ENCODE data around the gene STXBP3.

The STXBP3 gene

DNA sequence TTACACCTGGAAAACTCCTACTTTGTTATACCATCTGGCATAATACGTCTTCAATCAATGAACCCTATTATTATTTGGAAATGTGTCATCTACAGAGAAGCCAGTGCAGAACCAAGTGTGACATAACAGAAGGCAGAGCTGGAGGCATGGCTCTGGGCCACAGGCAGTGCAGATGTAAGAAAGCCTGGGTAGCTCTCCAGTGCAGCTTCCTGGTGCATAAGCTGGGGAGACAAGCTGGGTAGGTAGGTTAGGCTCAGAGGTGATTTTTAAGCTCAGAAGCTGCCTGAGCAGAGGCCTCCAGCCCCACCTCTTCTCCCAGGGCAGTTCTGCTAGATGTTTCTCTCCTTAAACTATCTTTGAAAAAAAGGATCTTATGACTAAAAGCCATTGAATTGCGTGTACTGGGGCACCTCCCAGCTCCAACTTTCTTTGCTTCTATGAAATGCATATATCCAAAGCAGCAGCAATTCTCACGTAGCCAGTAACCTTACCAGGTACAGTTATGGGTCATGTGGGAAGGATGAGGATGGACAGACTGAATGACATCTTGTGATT lies 79.7 kb downstream of the STXBP3 start:
- DNase-seq (ENCODE audit: low read depth): no peak
- TF ChIP-seq, protein P1, sequence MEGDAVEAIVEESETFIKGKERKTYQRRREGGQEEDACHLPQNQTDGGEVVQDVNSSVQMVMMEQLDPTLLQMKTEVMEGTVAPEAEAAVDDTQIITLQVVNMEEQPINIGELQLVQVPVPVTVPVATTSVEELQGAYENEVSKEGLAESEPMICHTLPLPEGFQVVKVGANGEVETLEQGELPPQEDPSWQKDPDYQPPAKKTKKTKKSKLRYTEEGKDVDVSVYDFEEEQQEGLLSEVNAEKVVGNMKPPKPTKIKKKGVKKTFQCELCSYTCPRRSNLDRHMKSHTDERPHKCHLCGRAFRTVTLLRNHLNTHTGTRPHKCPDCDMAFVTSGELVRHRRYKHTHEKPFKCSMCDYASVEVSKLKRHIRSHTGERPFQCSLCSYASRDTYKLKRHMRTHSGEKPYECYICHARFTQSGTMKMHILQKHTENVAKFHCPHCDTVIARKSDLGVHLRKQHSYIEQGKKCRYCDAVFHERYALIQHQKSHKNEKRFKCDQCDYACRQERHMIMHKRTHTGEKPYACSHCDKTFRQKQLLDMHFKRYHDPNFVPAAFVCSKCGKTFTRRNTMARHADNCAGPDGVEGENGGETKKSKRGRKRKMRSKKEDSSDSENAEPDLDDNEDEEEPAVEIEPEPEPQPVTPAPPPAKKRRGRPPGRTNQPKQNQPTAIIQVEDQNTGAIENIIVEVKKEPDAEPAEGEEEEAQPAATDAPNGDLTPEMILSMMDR (IDR thresholded peaks at IDR 0.05; ENCODE audit: low read length, missing control alignments): no peak
- H3K4me3 ChIP-seq (replicated peaks; ENCODE audit: low read depth, low read length): no peak overlapping the region

DNA sequence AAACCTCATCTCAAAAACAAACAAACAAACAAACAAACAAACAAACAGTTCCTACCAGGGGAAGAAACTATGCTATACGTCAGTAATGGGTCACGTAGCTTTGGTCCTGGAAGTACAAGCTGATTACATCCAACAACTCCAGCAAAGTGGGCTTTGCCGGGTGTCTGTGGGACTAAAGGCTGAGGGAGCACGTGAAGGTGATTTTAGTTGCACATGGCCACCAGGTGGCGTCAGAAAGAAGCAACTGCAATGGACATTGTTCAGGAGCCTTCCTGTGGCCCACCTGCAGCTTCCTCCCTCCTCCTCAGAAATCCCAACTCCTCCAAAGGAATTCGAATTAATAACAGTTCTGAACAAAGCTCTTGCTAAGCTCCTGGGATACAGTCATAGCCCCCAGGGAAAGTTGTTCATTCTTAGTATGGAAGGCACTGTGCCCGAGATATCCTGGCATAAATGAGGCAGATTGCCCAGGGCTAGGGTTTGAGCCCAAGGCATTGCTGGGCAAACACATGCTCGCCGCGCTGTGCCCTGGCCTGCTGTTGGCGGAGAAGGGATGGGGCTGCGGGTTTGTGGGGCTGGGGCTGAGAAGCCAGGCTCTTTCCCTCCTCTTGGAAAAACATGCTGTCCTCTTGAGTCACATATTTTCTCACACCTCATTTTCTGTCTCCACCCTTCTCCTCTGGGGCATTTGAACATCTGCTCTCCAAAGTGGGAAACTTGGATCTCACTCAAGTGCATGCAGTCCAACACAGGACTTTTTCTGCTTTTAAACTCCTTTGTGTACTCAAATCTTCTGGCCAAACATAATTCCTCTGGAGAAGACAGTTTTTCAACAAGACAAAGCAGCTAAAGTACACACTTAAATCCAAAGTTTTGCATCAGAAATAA lies 81.8 kb downstream of the STXBP3 start:
- no peak overlapping the region for H3K4me3 ChIP-seq (replicated peaks; ENCODE audit: low read depth, low read length)
- TF ChIP-seq, protein P1 (IDR thresholded peaks at IDR 0.05; ENCODE audit: low read length, missing control alignments): peak; percentile 73
- peak; percentile 85 for DNase-seq (ENCODE audit: low read depth)

GRCh38 chr1:108829498-108829916 lies 83.0 kb downstream of the STXBP3 start:
- TF ChIP-seq, protein P1 (IDR thresholded peaks at IDR 0.05; ENCODE audit: low read length, missing control alignments): no peak
- no peak overlapping the region for H3K4me3 ChIP-seq (replicated peaks; ENCODE audit: low read depth, low read length)
- no peak for DNase-seq (ENCODE audit: low read depth)

DNA sequence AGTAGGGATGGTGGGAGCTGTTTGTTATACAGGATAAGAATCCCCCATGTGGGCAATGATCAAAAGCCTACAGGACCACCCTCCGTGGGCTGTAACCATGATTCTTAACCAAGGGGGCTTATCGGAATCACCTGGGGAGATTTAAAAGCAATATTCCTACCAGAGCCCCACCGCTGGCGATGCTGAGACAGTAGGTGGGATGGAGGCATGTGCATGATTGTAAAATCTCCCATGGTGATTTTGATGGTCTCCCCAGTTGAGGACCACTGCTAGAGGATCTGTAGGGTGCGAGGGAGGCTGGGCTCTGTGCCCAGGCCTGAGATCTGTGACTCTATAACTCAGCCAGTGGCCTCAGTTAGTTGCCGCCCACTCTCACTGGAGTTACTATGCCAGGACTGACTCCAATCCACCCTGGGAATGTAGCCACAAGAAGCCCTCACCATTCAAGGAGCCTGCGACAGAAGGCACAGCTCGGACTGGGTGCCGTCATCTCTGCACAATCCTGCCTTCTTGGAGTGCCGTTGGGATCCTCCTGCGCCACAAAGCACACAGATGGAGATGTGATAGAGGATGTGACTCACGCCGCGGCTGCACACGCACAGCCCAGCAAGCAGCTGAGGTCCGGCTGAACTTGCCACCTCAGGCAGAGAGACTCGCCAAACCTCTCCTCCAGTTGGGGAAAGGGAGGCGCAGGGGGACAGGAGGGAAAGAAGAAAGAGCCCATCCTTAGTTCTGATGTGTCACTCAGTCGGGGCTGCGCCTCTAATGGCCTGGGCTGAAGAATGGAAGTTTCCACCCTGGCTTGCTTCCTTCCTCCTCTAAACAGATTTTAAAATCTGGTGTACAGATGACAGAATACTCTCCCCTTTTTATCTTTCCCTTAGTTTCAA lies 83.9 kb downstream of the STXBP3 start:
- peak overlapping the region; percentile 26 for H3K4me3 ChIP-seq (replicated peaks; ENCODE audit: low read depth, low read length)
- peak; percentile 96 for DNase-seq (ENCODE audit: low read depth)
- TF ChIP-seq, protein P1 (IDR thresholded peaks at IDR 0.05; ENCODE audit: low read length, missing control alignments): no peak

DNA sequence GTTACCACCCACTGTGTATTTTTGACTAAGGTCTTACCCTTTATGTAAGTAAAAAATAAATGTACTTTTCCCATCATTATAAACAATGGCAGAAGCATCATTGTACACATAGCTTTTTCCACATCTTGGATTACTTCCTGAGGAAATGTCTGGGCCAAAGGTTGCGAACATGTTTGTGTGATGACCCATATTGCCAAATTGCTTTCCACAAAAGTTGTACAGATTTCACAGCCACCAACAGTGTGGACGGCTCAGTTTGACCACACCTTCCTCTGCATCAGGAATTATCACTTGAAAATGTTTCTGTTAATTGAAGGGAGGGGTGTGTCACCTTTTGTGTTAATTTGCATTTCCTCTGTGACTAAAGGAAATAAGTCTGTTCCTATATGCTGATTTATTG lies 84.8 kb downstream of the STXBP3 start:
- TF ChIP-seq, protein P1 (IDR thresholded peaks at IDR 0.05; ENCODE audit: low read length, missing control alignments): no peak
- H3K4me3 ChIP-seq (replicated peaks; ENCODE audit: low read depth, low read length): no peak overlapping the region
- DNase-seq (ENCODE audit: low read depth): peak; percentile 93

DNA sequence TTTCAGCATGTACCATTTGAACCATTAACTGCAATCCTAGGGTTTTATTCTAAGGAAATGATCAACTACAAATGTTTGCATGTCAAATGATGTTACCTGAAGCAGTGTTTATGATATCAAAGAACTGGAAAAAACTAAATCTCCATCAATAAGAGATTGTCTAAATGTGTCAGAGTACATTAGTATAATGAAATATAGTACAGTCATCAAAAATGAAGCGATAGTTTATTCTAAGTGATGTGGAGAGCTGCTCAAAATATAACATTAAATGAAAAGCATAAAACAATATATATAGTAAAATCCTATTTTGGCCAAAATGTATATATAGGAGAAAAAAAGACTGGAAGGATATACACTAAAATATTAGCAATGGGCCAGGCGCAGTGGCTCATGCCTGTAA lies 86.5 kb downstream of the STXBP3 start:
- no peak overlapping the region for H3K4me3 ChIP-seq (replicated peaks; ENCODE audit: low read depth, low read length)
- no peak for DNase-seq (ENCODE audit: low read depth)
- TF ChIP-seq, protein P1 (IDR thresholded peaks at IDR 0.05; ENCODE audit: low read length, missing control alignments): no peak
